HG03457 (cell line): ENCODE measurements around the gene FKBP10.
"Not testable (repeated sequence)": the region's sequence is repeated elsewhere in the genome, so short reads cannot be mapped to it uniquely, and the experiment has no call there.

ENCODE experiments used
- ATAC-seq: cut with Tn5 transposase; IDR thresholded peaks from one replicate; pipeline ENCODE4 v1.9.1; 2021; ENCODE audit warnings: moderate number of reproducible peaks; ENCODE audit not compliant: unreplicated experiment

Gene FKBP10

GRCh38 chr17:41810659-41811548, 1.9 kb upstream of the FKBP10 start:
- ATAC-seq = peak; percentile 13

- ATAC-seq = peak; percentile 48
Observed at GRCh38 chr17:41811549-41812380, 1.0 kb upstream of the FKBP10 start, which contains the start of gene P3H4. P3H4 (minus strand) TSS chr17:41811949; CDS start chr17:41811915, 34 bp downstream.

- ATAC-seq = no peak
Observed at GRCh38 chr17:41813152-41813680, 412 bp downstream of the FKBP10 start.

GRCh38 chr17:41813699-41814124, 908 bp downstream of the FKBP10 start:
- no peak for ATAC-seq

GRCh38 chr17:41814195-41814594, 1.4 kb downstream of the FKBP10 start:
- no peak for ATAC-seq

GRCh38 chr17:41816637-41817320, 4.0 kb downstream of the FKBP10 start:
- ATAC-seq = no peak

- no peak for ATAC-seq
Observed at GRCh38 chr17:41818024-41818423, 5.2 kb downstream of the FKBP10 start.

GRCh38 chr17:41821776-41822175, 9.0 kb downstream of the FKBP10 start:
- no peak for ATAC-seq

- ATAC-seq = no peak
Observed at GRCh38 chr17:41822216-41823140, 9.7 kb downstream of the FKBP10 start.

- no peak for ATAC-seq
Observed at GRCh38 chr17:41823141-41823524, 10.3 kb downstream of the FKBP10 start.

- no peak for ATAC-seq
Observed at GRCh38 chr17:41823580-41823979, 10.8 kb downstream of the FKBP10 start.

GRCh38 chr17:41824086-41824485, 11.3 kb downstream of the FKBP10 start:
- no peak for ATAC-seq

- no peak for ATAC-seq
Observed at GRCh38 chr17:41825175-41825845, 12.5 kb downstream of the FKBP10 start.

GRCh38 chr17:41829961-41830360, 17.2 kb downstream of the FKBP10 start:
- not testable (repeated sequence) for ATAC-seq

GRCh38 chr17:41835214-41835799, 22.5 kb downstream of the FKBP10 start:
- no peak for ATAC-seq

GRCh38 chr17:41835800-41836549, 23.2 kb downstream of the FKBP10 start, which contains the start of gene NT5C3B:
NT5C3B (minus strand) TSS chr17:41836232; CDS start chr17:41836193, 39 bp downstream.
- no peak for ATAC-seq

- ATAC-seq = no peak
Observed at GRCh38 chr17:41836550-41837196, 23.9 kb downstream of the FKBP10 start.
